ENCODE measurements around the gene RNF169. TPM values are rescaled to one million over a fixed set of nuclear protein-coding genes. Genes with fewer than 3 reads are reported as not detected.
"Not testable (repeated sequence)": the region's sequence is repeated elsewhere in the genome, so short reads cannot be mapped to it uniquely, and the experiment has no call there.

Gene RNF169
- polyA plus RNA-seq, 1 donor = 15.5 TPM

DNA sequence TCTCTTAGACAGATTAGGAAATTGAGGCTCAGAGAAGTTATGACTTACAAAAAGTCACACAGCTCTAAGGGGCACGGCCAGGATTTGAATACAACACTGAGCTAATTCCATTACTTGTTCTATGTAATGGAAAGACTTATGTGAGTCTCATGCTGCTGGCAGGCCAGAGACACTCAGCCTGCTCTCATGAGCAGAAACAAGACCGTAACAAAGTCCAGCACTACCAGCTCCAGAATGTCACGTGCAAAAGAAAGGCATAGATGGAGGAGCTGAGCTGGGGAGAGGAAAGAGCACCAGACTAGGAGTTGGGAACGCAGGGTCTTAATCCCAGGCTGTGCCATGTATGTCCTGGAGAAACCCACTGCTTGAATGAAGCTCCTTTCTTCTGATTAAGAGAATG lies 19.3 kb upstream of the RNF169 start:
- no peak for DNase-seq

DNA sequence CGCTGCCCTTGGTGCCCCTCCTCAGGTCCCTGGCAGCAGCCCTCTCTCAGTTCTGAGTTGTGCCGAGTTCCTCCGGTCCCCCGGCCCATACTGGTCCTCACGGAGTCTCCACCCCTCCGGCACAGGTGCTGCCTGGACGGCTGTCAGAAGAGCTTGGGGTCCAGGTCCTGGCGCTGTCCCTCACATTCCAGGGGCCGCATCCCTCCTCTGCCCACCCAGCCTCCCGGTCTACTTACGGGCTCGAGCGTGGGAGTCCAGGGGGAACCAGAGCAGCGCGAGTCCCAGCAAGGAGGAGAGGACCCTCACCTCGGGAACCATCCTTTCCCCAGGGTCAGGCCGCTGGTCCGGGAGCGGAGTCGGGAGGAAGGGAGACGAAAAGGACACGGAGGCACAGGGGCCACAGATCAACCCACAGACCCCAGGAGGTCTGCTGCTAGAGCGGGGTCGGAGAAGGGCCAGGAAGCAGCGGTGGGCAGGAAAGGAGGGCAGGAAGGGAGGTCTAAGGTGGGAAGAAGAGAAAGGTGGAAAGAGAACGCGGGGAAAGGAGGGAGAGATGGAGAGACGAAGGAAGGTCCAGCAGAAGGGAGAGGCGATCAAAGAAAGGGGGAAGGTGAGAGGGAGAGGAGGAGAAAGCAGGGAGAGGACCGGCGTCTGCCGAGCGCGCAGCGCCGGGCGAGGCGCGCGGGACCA lies 17.9 kb upstream of the RNF169 start:
- no peak for DNase-seq

DNA sequence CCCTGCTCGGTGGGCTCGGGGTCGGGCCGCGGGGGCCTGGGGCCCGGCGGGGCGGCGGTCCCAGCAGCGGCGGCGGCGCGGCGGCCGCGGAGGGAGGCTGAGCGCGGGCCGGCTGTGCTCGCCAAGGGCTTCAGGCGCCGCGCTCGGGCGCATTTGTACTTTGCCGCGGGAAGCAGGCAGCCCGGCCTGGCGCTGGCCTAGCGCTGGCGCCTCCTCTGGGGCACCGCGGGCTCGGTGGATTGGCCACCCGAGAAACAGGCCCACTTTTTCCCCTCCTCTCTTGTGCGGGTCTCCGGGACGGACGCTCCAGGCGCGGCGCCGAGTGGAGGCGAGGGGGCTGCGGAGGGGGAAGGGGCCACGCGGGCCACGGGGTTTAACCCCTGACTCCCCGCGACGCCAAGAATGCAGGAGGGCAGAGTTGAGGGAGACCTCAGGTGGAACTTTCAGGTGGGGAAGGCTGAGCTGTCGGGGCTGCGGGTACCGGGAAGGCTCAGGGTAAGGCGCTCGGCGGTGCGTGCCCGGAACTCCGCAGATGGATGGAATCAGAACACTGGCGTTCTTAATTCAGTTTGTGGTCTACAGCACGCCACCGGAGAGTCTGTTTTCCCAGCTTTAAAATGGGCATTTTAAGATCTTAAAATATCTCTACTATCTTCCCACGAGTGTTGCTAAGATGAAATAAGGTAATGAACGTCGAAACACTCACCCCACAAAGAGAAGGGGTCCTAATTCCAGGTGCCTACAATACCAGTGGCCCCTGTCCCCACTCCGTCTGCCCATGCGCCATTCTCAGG lies 17.2 kb upstream of the RNF169 start, which contains the start of gene CHRDL2:
CHRDL2 (minus strand) TSS at position 126 of the 794 bp plus-strand sequence. CDS start 538 bp downstream, outside the sequence.
- DNase-seq = no peak

DNA sequence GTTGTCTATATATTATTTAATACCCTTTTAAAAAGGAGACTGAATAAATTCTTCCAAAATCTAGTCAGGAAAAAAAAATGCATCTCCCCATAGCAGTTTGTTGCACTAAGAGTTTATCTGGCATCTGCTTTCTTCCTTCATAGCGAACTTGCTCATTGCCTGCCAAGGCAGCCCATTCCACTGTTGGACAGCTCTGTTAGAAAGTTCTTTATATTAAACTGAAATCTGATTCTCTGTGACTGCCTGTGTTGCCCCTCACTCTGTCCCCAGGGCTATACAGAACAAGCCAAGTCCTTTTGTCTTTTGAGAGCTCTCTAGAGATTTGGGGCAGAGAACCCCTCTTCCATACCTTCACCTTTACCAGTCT lies 14.1 kb upstream of the RNF169 start:
- no peak for DNase-seq

DNA sequence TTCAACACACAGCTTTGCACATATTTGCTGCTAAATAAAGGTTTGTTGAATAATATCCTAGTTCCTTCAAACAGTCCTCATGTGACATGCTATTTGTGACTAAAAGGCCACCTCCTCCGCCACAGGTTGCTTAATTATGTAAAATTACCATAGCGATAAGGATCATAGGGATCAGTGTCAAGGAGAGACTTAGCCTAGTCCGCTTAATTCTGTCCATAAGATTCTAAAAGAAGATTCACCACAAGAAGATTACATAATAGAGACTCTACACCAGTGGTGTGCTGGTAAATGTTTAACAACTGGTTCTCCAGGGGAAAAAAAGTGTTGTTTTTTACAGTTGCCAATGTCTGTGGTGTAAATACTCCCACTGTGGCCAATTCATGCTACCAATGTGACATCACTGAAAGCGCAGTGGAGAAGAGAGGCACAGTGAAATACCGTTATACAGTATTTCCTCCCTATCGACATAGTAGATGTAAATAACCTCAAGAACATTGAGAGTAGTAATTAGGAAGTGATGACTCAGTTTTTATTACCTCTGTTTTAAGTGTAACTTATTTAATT lies 13.2 kb upstream of the RNF169 start:
- DNase-seq = no peak

DNA sequence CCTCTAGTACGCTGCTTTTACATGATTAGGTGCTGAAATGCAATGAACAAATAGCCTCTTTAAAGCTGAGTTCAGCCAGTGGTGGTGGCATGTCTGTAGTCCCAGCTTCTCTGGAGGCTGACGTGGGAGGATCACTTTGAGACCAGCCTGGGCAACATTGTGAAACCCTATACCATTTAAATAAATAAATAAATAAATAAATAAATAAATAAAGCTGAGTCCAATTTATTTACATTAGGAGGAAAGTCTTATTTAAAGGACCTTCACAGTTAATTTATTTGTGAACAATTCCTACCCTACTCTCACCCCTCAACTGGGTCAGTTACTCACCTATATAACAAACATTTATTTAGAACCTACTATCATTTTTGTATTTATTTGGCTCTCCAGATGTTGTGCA lies 12.6 kb upstream of the RNF169 start:
- DNase-seq = no peak

DNA sequence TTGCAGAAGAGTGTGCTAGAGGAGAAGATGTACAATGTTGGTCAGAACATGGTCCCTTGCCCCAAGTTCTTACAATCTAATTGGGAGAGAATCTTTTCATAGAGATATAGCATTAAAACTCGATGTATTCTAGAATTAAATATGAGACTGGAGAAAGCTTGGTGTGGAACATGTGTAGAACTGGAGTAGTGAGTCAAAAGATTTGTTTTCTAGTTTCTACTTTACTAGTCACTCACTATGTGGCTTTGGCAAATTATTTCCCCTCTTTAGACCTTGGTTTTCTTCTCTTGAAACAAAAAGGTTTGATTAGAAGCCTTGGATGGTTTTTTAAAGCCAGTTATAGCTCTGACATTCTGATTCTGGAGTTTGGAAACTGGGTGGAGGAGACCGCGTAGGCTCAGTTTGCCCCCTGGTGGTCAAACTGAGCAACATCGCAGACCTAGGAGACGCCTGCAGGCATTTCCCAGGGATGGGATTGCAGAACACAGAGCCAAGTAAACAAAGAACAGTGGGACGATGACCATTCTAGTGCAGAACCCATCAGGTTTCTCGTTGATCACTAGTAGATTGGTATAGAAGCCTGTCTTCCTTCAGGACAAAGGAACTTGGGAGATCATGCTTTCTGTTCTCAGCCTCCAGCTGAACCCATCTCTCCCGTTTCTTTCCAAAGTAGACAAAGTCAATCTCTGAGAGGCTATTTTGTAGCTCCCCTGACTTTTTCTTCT lies 8.9 kb upstream of the RNF169 start:
- DNase-seq = peak; percentile 71

DNA sequence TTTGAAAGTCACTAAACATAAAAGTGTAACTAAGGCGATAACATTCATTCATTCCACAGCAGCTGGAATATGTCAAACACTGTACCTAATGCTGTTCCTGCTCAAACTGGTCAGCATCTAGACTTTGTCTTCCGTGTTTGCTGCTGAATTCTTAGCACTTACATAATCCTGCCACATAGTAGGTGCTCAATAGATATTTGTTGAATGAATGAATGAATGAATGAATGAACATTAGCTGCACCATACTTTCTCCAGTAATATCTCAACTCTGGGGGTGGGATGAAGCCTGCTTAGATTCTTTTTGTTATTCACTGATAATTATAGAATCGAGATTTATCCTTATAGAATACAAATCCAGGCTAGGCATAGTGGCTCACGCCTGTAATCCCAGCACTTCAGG lies 6.6 kb upstream of the RNF169 start:
- no peak for DNase-seq

DNA sequence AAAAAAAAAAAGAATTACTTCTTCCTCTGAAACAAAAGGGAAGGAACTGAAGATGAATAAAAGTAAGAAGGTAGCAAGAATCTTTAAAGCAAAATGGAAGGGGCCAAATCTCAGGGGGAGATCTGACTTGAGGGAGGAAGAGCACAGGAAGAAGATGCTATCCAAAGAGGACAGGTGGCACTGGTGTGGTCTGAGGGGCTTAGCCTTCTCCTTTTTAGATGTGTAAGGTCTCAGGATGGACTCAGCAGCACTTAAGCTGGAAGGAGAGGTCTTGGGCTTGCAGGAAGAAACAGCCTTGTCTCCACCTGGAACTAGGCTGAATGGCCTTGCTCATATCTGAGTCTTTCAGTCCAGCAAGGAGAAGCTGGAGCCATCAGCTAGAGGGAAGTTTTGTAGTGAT lies 5.0 kb upstream of the RNF169 start:
- no peak for DNase-seq

DNA sequence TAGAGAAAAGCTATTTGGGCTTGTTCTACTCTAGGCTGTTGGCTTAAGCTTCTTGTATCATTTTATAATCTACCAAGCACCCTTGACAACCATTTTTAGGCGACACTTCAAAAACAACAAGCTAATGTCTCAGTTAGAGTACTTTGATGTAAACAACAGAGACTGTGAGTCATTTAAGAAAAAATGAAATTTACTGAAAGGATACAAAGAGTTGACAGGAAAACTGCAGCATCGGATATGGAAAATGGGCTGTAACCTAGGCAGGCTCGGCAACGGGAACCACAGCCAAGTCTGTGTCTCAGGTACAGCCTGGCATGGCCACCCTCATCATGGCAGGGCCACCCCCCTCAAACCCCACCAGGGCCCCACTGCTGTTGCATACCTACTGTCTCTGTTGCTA lies 4.4 kb upstream of the RNF169 start:
- no peak for DNase-seq

DNA sequence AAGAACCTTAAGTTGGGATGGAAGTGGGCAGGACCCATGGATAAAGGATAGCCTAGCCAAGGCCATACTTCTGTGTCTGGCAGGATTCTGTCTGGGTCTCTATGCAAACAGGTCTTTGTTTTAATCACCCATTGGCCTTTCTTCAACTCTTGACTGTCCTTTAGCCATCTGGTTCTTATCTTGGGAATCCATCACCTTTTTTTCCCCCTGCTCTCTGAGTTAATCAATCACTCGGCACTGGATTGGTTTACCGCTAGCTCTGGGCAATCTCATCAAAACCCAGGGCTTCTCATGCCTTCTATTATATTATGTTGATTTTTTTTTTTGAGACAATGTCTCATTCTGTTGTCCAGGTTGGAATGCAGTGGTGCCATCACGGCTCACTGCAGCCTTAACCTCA lies 1.8 kb upstream of the RNF169 start:
- DNase-seq = no peak

DNA sequence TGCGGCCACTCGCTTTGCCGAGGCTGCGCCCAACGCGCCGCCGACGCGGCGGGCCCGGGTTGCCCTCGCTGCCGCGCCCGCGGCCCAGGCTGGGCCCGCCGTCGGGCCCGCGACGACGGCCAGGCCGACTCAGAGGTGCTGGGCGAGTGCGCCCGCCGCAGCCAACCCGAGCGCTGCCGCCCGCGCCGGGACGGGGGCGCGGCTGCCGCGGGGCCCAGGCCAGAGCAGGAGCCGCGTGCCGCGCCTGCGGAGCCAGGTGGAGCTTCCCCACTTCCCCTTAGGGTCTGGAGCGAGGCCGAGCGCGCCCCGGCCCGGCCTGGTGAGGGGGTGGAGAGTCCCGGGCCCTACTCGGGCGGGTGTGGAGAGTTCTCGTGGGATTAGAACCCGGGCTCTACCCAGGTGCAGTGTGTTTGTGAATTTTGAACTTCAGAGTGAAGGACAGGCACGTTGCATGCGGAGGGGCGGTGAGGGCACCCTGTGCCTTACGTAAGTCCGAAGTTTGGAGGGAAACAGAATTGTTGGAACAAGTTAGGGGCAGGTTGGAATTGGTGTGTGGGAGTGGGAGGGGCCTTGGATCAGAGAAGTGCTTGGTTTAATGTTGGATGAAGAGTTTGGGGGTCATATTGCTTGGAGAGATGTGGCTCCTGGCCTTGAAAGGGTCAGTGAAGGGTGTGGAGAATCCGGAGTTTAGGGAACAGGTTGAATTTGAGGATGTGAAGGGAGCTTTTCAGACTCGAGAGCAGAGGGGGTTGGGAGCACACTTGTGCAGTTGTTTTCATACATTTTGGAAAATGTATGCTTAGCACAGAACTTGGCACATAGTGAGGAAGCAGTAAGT lies 697 bp downstream of the RNF169 start:
- DNase-seq = peak; percentile 40

DNA sequence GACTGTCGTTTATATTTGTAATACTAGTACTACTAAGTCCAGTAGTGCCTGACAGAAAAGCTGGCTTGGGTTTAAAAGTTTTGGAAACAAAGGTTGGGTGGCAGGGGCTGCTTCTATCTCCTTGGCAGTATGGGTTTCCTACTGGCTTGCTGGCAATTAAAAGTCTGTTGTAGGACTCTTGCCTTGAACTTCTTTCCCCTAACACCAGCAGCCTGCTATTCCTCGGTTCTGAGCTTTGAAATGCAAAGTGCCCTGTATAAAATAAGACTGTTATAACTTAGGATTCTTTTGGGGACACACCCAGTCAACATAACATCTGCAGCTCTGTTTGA lies 1.3 kb downstream of the RNF169 start:
- no peak for DNase-seq

DNA sequence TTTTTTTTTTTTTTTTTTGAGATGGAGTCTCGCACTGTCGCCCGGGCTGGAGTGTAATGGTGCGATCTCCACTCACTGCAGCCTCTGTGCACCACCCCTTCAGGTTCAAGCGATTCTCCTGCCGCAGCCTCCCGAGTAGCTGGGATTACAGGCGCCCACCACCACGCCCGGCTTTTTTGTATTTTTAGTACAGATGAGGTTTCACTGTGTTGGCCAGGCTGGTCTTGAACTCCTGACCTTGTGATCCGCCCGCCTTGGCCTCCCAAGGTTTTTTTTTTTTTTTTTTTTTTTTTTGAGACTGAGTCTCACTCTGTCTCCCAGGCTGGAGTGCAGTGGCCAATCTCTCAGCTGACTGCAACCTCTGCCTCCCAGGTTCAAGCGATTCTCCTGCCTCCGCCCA lies 1.9 kb downstream of the RNF169 start:
- not testable (repeated sequence) for DNase-seq

DNA sequence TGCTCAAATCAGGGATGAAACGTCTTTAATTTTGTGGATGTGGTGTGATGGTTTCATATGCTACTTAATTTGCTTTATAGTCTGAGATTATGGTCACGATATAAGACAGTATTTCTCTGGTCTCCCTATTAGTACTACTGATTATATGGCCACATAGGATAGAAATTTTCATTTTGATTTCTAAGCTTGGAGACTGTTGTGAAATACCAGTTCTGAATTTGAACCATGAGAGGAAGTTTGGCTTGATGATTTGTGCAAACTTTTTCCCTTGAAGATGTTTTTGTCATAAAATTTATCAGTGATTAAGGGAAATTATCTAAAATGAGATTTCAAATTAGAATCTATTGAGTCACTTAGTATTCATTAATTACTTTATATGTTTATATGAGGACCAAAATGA lies 2.7 kb downstream of the RNF169 start:
- DNase-seq = no peak

DNA sequence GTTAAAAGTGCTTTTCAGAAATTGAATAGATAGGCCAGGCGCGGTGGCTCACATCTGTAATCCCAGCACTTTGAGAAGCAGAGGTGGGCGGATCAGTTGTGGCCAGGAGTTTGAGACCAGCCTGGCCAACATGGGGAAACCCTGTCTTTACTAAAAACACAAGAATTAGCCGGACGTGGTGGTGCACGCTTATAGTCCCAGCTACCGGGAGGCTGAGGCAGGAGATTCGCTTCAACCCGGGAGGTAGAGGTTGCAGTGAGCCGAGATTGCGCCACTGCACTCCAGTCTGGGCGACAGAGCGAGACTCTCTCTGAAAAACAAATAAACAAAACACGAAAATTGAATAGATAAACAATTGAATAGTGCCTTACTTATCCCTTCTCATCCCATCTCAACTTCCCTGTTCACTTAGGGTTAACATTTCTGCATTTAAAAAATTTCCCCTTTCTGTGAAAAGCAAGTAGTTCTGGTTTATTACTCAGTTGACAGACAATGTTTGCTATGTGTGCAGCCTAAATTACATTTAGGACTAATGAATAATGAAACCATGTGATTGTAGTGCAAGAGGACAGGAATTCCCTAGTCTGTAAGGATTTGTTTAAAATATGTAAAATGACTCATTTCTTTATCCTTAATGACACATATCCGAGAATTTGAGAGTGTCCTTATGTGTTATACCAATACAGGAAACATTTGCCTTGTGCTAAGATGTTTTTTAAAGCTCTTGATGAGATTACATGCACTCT lies 6.0 kb downstream of the RNF169 start:
- no peak for DNase-seq

DNA sequence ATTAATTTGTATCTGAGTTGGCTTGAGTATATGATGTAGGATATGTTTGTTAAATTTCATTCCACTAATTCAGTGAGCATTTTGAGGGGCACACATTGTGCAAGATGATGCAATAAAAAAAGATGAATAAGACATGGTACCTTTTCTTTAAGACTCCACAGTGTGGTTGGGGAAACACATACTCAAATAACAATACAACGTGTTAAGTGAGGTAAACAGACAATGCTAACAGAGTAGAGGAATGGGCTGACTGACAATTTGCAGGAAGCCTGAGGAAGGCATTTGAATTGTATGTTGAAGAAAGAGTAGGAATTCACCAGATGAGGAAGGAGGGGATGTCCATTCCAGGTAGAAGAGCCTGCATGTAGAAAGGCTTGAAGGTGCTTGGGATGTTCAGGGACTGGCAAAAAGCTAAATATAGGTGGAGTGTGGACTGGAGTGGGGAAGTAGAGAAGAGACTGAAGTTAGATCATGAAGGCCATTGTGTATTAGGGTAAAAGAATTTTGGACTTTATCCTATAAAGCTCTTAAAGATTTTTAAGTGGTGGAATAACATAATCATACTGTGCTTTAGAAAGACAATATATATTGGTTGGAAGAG lies 6.8 kb downstream of the RNF169 start:
- DNase-seq = no peak

DNA sequence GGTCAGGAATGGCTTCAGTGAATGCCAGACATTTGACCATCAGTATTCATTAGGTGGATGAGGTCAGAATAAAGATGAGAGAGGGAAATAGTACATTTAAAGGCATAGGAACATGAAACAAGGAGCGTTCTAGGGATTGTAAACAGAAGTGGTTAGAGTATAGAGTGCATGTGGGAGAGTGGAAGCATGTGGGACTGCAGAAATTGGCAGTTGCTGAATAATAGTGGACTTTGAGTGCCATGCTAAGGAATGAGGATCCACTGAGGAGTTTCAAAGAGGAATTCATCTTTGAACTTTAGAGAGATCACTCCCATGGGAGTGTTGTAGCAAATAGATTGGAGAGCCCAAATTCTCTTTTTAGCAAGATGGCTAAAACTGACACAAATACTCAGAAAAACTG lies 7.9 kb downstream of the RNF169 start:
- no peak for DNase-seq

DNA sequence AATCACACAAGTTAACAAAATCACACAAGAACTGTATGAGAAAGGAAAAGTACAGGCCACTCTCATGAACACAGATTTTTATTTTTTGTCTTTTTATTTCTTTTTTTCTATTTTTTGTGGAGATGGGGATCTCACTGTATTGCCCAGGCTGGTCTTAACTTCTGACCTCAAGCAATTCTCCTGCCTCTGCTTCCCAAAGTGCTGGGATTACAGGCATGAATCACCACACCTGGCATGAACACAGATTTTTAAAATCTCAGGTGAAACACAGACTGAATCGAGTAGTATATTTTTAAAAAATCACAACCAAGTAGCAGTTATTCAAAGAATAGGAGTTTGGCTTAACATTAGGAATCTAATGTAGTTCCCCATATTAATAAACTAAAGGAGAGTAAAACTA lies 18.3 kb downstream of the RNF169 start:
- DNase-seq = no peak

DNA sequence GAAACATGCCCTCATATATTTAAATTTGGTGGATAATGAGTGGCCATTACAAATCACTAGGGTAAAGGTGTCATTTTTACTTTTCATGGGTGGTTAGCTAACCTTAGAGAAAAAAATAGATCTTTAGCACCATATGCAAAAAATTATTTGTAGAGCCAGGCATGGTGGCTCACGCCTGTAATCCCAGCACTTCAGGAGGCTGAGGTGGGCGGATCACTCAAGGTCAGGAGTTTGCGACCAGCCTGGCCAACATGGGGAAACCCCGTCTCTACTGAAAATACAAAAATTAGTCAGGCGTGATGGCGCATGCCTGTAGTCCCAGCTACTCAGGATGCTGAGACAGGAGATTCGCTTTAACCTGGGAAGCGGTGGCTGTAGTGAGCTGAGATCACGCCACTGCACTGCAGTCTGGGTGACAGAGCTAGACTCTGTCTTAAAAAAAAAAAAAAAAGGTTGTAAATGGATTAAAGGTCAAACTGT lies 19.6 kb downstream of the RNF169 start:
- not testable (repeated sequence) for DNase-seq

DNA sequence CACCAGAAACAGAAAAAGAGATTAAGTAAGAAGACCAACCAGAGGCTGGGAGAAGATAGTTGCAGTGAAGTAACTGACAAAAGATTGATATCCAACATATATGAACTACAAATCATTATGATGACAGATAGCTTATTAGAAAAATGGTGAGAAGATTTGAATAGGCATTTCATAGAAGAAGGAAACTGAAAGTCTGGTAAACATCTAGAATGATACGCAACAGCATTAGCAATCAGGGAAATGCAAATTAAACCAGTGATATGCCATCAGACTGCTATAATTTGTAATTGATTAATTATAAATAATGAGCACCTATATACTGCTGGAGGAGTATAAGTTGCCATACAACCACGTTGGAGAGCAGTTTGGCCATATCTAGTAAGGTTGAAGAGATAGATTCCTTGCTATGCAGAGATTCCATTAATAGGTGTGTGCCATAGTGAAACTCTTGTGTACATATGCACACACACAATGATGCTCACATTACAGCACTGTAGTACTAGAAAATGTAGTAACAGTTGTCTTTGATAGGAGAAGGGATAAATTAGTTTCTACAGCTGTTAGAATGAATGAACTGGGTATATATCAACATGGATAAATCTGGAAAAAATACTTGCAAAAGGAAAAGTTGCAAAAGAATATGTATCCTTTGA lies 20.5 kb downstream of the RNF169 start:
- DNase-seq = no peak
